ENCODE measurements around the gene COASY.

COASY gene

DNA sequence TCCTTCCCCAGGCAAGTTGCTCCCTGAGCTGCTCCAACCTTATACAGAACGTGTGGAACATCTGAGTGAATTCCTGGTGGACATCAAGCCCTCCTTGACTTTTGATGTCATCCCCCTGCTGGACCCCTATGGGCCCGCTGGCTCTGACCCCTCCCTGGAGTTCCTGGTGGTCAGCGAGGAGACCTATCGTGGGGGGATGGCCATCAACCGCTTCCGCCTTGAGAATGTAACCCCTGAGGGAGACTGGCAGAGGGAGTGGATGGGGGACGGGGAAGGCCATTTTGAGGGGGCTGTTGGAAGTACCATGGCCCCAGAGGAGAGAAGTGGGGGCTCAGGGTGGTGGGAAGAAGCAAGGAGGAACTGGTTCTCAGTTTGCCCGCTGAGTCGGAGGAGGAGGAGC lies 2.0 kb downstream of the COASY start:
- Histone ChIP-seq H3K27me3 (replicated peaks in 2 of 5; ENCODE audit: control insufficient read depth in 4 of 5, insufficient read depth in 5 of 5, low read length in 4 of 5) (no peaks in the 10 kb centered on the region), H3K4me1 (ENCODE audit: control extremely low read depth in 1 of 4, control insufficient read depth in 4 of 4, insufficient read depth in 4 of 4, low read length in 3 of 4) (peaks cover 4 to 58% (median 47%) of the 10 kb centered on the region in 4 experiments), H3K27ac (ENCODE audit: insufficient read depth in 1 of 2, low read depth in 1 of 2, low read length in 2 of 2, poor library complexity in 1 of 2, severe bottlenecking in 2 of 2) (peak overlapping the region; percentile 59 to 93), H3K4me3 (ENCODE audit: control insufficient read depth in 1 of 7, extremely low read depth in 1 of 7, insufficient read depth in 4 of 7, low read depth in 2 of 7, low read length in 6 of 7) (peak overlapping the region in 1 of 7 experiments; percentile 91), H3K9me3 (ENCODE audit: control extremely low read depth in 1 of 5, control insufficient read depth in 4 of 5, insufficient read depth in 2 of 5, low read depth in 1 of 5, low read length in 4 of 5) (no peaks in the 10 kb centered on the region), H3K36me3 (ENCODE audit: control insufficient read depth in 4 of 4, insufficient read depth in 4 of 4, low read length in 3 of 4) (peaks cover 6 to 39% (median 20%) of the 10 kb centered on the region in 4 experiments)
- ChIA-PET POLR2A (no interaction called here), CTCF (interaction anchor here (0.9 to 1.6 kb wide), 5 partner anchors 13 to 44 kb away, joined by 3 to 5 read pairs (median 3); no protein-coding TSS in a partner anchor)
- 96% methylated on average over 7 of the region's 9 CpGs for WGBS (ENCODE audit: insufficient coverage)
- DNase-seq = no peak

DNA sequence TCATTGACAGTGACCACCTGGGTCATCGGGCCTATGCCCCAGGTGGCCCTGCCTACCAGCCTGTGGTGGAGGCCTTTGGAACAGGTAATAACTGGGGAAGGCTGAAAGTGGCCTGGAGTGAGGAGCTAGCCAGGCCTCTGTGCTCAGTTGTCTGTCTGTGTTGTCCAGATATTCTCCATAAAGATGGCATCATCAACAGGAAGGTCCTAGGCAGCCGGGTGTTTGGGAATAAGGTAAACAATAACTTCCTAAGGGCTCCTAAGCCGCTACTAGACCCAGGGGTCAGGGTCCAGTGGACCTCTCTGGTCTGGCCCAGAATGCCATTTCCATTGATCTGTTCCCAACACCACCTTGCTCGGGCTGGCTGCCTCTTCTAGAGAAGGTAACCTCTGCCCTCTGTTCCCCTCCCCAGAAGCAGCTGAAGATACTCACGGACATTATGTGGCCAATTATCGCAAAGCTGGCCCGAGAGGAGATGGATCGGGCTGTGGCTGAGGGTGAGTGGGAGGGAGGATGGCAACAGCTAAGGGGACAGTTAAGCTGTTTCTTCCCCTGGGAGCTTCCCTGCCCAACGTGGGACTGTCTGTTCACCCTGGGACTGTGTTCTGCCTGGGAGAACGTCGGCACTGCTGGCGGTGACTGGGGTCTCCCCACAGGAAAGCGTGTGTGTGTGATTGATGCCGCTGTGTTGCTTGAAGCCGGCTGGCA lies 3.0 kb downstream of the COASY start:
- peaks cover 4 to 58% (median 47%) of the 10 kb centered on the region in 4 experiments for H3K4me1 ChIP-seq (ENCODE audit: control extremely low read depth in 1 of 4, control insufficient read depth in 4 of 4, insufficient read depth in 4 of 4, low read length in 3 of 4)
- H3K36me3 ChIP-seq (ENCODE audit: control insufficient read depth in 4 of 4, insufficient read depth in 4 of 4, low read length in 3 of 4) = peaks cover 12 to 50% (median 27%) of the 10 kb centered on the region in 4 experiments
- no peak overlapping the region for H3K27ac ChIP-seq (ENCODE audit: insufficient read depth in 1 of 2, low read depth in 1 of 2, low read length in 2 of 2, poor library complexity in 1 of 2, severe bottlenecking in 2 of 2)

DNA sequence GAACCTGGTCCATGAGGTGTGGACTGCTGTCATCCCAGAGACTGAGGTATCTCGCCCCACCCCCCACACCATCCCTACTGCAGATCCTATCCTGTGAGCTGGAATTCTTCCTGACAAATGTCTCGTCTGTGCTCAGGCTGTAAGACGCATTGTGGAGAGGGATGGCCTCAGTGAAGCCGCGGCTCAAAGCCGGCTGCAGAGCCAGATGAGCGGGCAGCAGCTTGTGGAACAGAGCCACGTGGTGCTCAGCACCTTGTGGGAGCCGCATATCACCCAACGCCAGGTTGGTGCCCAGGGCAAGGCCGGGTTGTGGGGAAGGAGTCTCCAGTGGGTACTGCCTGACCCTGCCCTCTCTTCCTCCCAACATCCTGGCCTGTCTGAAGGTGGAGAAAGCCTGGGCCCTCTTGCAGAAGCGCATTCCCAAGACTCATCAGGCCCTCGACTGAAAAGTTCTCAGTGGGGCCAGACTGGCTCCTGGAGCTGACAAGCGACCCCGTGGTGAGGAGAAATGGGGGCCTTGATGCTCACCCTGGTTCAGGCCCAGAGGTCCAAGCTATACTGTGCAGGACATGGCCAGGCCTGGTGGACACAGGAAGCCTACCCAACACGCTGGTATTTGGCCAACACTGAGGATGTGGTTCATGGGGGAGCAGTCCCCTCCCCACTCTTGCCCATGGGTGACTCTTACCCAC lies 3.7 kb downstream of the COASY start:
- peaks cover 12 to 53% (median 33%) of the 10 kb centered on the region in 4 experiments for H3K36me3 ChIP-seq (ENCODE audit: control insufficient read depth in 4 of 4, insufficient read depth in 4 of 4, low read length in 3 of 4)
- DNase-seq = no peak
- ChIA-PET POLR2A (interaction anchor here (1.0 kb wide), 1 partner anchor 11 kb away, joined by 4 read pairs; no protein-coding TSS in a partner anchor), CTCF (interaction anchor here (1.0 to 2.7 kb wide), 4 partner anchors 12 to 46 kb away, joined by 3 to 11 read pairs (median 4); partner anchors contain the start of gene PSMC3IP)
- peak overlapping the region in 1 of 2 experiments; percentile 84 for H3K27ac ChIP-seq (ENCODE audit: insufficient read depth in 1 of 2, low read depth in 1 of 2, low read length in 2 of 2, poor library complexity in 1 of 2, severe bottlenecking in 2 of 2)
- 95% methylated on average over 16 of the region's 16 CpGs for WGBS (ENCODE audit: insufficient coverage)
- H3K27me3 ChIP-seq (replicated peaks in 2 of 5; ENCODE audit: control insufficient read depth in 4 of 5, insufficient read depth in 5 of 5, low read length in 4 of 5) = no peaks in the 10 kb centered on the region
- H3K9me3 ChIP-seq (ENCODE audit: control extremely low read depth in 1 of 5, control insufficient read depth in 4 of 5, insufficient read depth in 2 of 5, low read depth in 1 of 5, low read length in 4 of 5) = no peaks in the 10 kb centered on the region
- peaks cover 4 to 55% (median 47%) of the 10 kb centered on the region in 4 experiments for H3K4me1 ChIP-seq (ENCODE audit: control extremely low read depth in 1 of 4, control insufficient read depth in 4 of 4, insufficient read depth in 4 of 4, low read length in 3 of 4)
- H3K4me3 ChIP-seq (ENCODE audit: control insufficient read depth in 1 of 7, extremely low read depth in 1 of 7, insufficient read depth in 4 of 7, low read depth in 2 of 7, low read length in 6 of 7) = no peak overlapping the region

More for the DNA sequence above, 3.0 kb downstream of the COASY start:
- CTCF ChIA-PET = interaction anchor here (1.0 to 1.8 kb wide), 5 partner anchors 13 to 45 kb away, joined by 3 to 5 read pairs (median 3); no protein-coding TSS in a partner anchor
- POLR2A ChIA-PET = no interaction called here
- DNase-seq = no peak
- Histone ChIP-seq H3K4me3 (ENCODE audit: control insufficient read depth in 1 of 7, extremely low read depth in 1 of 7, insufficient read depth in 4 of 7, low read depth in 2 of 7, low read length in 6 of 7) (no peak overlapping the region), H3K9me3 (ENCODE audit: control extremely low read depth in 1 of 5, control insufficient read depth in 4 of 5, insufficient read depth in 2 of 5, low read depth in 1 of 5, low read length in 4 of 5) (no peaks in the 10 kb centered on the region), H3K27me3 (replicated peaks in 2 of 5; ENCODE audit: control insufficient read depth in 4 of 5, insufficient read depth in 5 of 5, low read length in 4 of 5) (no peaks in the 10 kb centered on the region)
- 96% methylated on average over 10 of the region's 15 CpGs for WGBS (ENCODE audit: insufficient coverage)

DNA sequence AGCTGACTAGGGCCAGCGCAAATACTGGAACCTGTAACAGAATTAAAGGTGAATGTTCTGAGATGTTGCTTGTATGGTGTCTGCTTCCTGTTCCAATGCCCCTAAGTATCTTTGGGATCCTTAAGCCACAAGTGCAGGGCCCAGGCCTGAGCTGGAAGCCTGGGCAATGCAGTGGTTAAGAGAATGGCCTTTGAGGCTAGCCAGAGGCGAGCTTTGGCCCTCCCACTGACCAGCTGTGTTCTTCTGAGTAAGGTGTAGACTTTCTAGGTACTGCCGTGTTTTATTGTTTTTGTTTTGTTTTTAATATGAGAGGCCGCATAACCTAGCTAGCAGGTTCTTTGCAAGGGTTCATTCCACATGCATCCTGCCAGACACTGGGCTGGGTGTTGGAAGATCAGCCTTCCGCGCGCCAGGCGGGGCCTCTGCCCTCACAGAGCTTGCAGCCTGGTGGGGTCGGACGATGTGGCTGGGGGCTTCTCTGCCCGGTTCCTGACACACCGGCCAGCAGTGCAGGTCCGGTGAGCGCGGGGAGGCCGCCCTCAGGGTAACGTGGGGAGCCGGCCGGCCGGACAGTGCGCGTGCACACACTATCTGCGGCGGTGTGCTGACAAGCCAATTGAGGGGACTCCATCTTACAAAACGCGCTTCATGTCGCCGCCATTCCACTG lies 4.4 kb downstream of the COASY start:
- CTCF ChIA-PET = interaction anchor here (1.8 to 2.7 kb wide), 2 partner anchors 11 to 28 kb away, joined by 4 to 11 read pairs; partner anchors contain the start of gene PSMC3IP
- POLR2A ChIA-PET = interaction anchor here (1.0 to 1.7 kb wide), 3 partner anchors 8 to 12 kb away, joined by 3 to 5 read pairs (median 4); partner anchors contain the start of gene PSMC3IP
- 57% methylated on average over 20 of the region's 28 CpGs for WGBS (ENCODE audit: insufficient coverage)

DNA sequence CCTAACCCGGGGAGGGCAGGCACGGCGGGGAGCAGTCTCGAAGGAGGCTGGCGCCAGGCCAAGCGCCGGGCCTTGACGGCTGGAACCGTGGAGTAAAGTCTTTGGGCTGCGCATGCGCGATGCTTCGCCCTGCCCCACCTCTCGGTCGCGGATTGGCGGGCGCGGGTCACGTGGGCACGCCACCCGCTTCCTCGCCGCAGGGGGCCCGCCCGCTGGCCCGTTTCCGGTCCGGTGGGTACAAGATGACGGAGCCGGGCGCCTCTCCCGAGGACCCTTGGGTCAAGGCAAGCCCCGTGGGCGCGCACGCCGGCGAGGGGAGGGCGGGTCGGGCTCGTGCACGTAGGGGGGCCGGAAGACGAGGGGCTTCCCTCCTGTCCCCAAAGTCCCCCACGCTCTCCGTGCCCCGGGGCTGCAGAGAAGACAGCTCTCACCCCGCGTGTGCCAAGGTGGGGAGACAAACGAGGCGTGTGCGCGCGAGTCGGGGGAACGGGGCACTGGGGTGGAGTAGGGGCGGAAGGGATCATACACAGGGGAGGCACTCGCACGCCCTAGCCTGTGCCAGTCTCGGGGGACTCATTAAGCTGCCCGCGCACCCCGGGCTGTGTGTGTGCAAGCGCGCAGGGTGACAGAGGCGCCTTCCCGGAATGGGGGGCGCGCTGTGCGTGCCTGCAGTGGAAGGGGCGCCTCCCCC lies 5.1 kb downstream of the COASY start, which contains the start of gene MLX:
TSS of gene MLX (plus strand) at position 218 of the 691 bp plus-strand sequence. CDS start at position 243, 25 bp downstream.
- peak; percentile 89 to 92 (median 91) for DNase-seq

More for the DNA sequence above, 4.4 kb downstream of the COASY start:
- Histone ChIP-seq H3K4me3 (ENCODE audit: control insufficient read depth in 1 of 7, extremely low read depth in 1 of 7, insufficient read depth in 4 of 7, low read depth in 2 of 7, low read length in 6 of 7) (peak overlapping the region in 6 of 7 experiments; percentile 73 to 91 (median 82)), H3K4me1 (ENCODE audit: control extremely low read depth in 1 of 4, control insufficient read depth in 4 of 4, insufficient read depth in 4 of 4, low read length in 3 of 4) (peaks cover 4 to 55% (median 45%) of the 10 kb centered on the region in 4 experiments), H3K27me3 (replicated peaks in 2 of 5; ENCODE audit: control insufficient read depth in 4 of 5, insufficient read depth in 5 of 5, low read length in 4 of 5) (no peaks in the 10 kb centered on the region), H3K27ac (ENCODE audit: insufficient read depth in 1 of 2, low read depth in 1 of 2, low read length in 2 of 2, poor library complexity in 1 of 2, severe bottlenecking in 2 of 2) (peak overlapping the region; percentile 54 to 84), H3K36me3 (ENCODE audit: control insufficient read depth in 4 of 4, insufficient read depth in 4 of 4, low read length in 3 of 4) (peaks cover 14 to 58% (median 36%) of the 10 kb centered on the region in 4 experiments), H3K9me3 (ENCODE audit: control extremely low read depth in 1 of 5, control insufficient read depth in 4 of 5, insufficient read depth in 2 of 5, low read depth in 1 of 5, low read length in 4 of 5) (no peaks in the 10 kb centered on the region)
- no peak for DNase-seq

More for the DNA sequence above, 5.1 kb downstream of the COASY start, which contains the start of gene MLX:
- Histone ChIP-seq H3K27ac (ENCODE audit: insufficient read depth in 1 of 2, low read depth in 1 of 2, low read length in 2 of 2, poor library complexity in 1 of 2, severe bottlenecking in 2 of 2) (peak within 1 kb of the TSS; percentile 72 to 84), H3K4me1 (ENCODE audit: control extremely low read depth in 1 of 4, control insufficient read depth in 4 of 4, insufficient read depth in 4 of 4, low read length in 3 of 4) (peaks cover 4 to 49% (median 40%) of the 10 kb centered on the region in 4 experiments), H3K4me3 (ENCODE audit: control insufficient read depth in 1 of 7, extremely low read depth in 1 of 7, insufficient read depth in 4 of 7, low read depth in 2 of 7, low read length in 6 of 7) (peak within 1 kb of the TSS; percentile 73 to 91 (median 79)), H3K27me3 (replicated peaks in 2 of 5; ENCODE audit: control insufficient read depth in 4 of 5, insufficient read depth in 5 of 5, low read length in 4 of 5) (no peaks in the 10 kb centered on the region), H3K36me3 (ENCODE audit: control insufficient read depth in 4 of 4, insufficient read depth in 4 of 4, low read length in 3 of 4) (peaks cover 18 to 65% (median 43%) of the 10 kb centered on the region in 4 experiments), H3K9me3 (ENCODE audit: control extremely low read depth in 1 of 5, control insufficient read depth in 4 of 5, insufficient read depth in 2 of 5, low read depth in 1 of 5, low read length in 4 of 5) (no peaks in the 10 kb centered on the region)
- WGBS (ENCODE audit: insufficient coverage) = under 1% methylated on average over 62 of the region's 72 CpGs
- ChIA-PET POLR2A (interaction anchor here (1.0 to 1.7 kb wide), 4 partner anchors 9 to 12 kb away, joined by 3 to 6 read pairs (median 4); partner anchors contain the start of gene PSMC3IP), CTCF (interaction anchor here (1.3 to 2.7 kb wide), 4 partner anchors 11 to 111 kb away, joined by 3 to 11 read pairs (median 4); partner anchors contain the start of gene PSMC3IP)
